Endothelial cell of umbilical vein (primary cell): ENCODE results near the gene AKT1. TPM values are rescaled to one million over a fixed set of nuclear protein-coding genes. Genes with fewer than 3 reads are reported as not detected.

Experiments used
- BruUV-seq: library from RNA; stranded (reverse); fragments of 400-500 nt; replicated peaks from 2 replicates; lab custom pipeline; 2021; lab: Mats Ljungman, UMichigan
- CTCF ChIA-PET: fragments of 300-600, 350-600 bp; sonication (Branson Sonifier 250); formaldehyde crosslinking; loops from one replicate; lab custom pipeline; 2021; ENCODE audit warnings: antibody characterized with exemption, inconsistent platforms; lab: Charles Lee
- POLR2A ChIA-PET: fragments of 300-600, 350-600 bp; sonication (Branson Sonifier 250); formaldehyde crosslinking; loops from one replicate; lab custom pipeline; 2021; ENCODE audit warnings: antibody characterized with exemption, inconsistent platforms; lab: Charles Lee
- DNase-seq: peaks from one replicate; pipeline ENCODE4 v3.0.0-alpha.2; 2011; ENCODE audit warnings: low read depth, low spot score
- FAIRE-seq: peaks from 2 replicates; lab custom pipeline; 2011; peaks lifted over from hg19 to GRCh38; lab: Jason Lieb, UNC
- H2AFZ ChIP-seq: 2 replicates; pipeline ENCODE4 v1.6.0; 2012; ENCODE audit warnings: low read depth, low read length, control low read depth, inconsistent platforms
- H3K27ac ChIP-seq: 2 replicates; pipeline ENCODE4 v1.5.1; 2011; ENCODE audit warnings: low read depth, mild to moderate bottlenecking, control low read depth, low read length, moderate library complexity; ENCODE audit not compliant: insufficient read depth
- H3K27me3 ChIP-seq, 2 experiments: 2 replicates each; pipeline versions ENCODE4 v1.6.0 to v1.6.1; 2011; ENCODE audit warnings: low read length in 2 of 2, mixed read lengths in 1 of 2; ENCODE audit not compliant: control insufficient read depth in 2 of 2, insufficient read depth in 2 of 2
- H3K36me3 ChIP-seq, 2 experiments: 2 replicates in 1 of 2; 3 replicates in 1 of 2; pipeline ENCODE4 v1.5.1; 2011; ENCODE audit warnings: low read length in 2 of 2, mild to moderate bottlenecking in 1 of 2, moderate library complexity in 1 of 2; ENCODE audit not compliant: control insufficient read depth in 2 of 2, insufficient read depth in 2 of 2; ENCODE audit errors: extremely low read depth in 1 of 2
- H3K4me1 ChIP-seq: 3 replicates; pipeline ENCODE4 v1.5.1; 2011; ENCODE audit warnings: mild to moderate bottlenecking, low read length; ENCODE audit not compliant: control insufficient read depth, insufficient read depth; ENCODE audit errors: extremely low read depth
- H3K4me2 ChIP-seq: 2 replicates; pipeline ENCODE4 v1.6.1; 2011; ENCODE audit warnings: low read length, control low read depth, mixed read lengths; ENCODE audit not compliant: insufficient read depth
- H3K4me3 ChIP-seq, 3 experiments: fragments of 200-600 bp in 1 of 3; sonication (generic), shearing (Covaris generic) in 1 of 3; replicated peaks in 1 of 3; 2 replicates each; pipeline ENCODE4 v1.5.1; 2011 to 2016; ENCODE audit warnings: control low read depth in 3 of 3, low read length in 3 of 3, mild to moderate bottlenecking in 2 of 3, inconsistent platforms in 1 of 3, low read depth in 1 of 3, moderate library complexity in 1 of 3; ENCODE audit not compliant: insufficient read depth in 1 of 3
- H3K79me2 ChIP-seq: 2 replicates; pipeline ENCODE4 v1.6.0; 2012; ENCODE audit warnings: low read length, inconsistent platforms; ENCODE audit not compliant: control insufficient read depth, insufficient read depth
- H3K9ac ChIP-seq: replicated peaks from 2 replicates; pipeline ENCODE3; 2011; ENCODE audit warnings: low read length, control low read depth; ENCODE audit not compliant: insufficient read depth; ENCODE audit errors: extremely low read depth
- H3K9me1 ChIP-seq: replicated peaks from 3 replicates; pipeline ENCODE4 v1.6.0; 2011; ENCODE audit warnings: mild to moderate bottlenecking, low read length; ENCODE audit not compliant: control insufficient read depth, insufficient read depth; ENCODE audit errors: extremely low read depth
- H3K9me3 ChIP-seq: replicated peaks from 2 replicates; pipeline ENCODE4 v1.5.1; 2012; ENCODE audit warnings: low read length, inconsistent platforms; ENCODE audit not compliant: control insufficient read depth, insufficient read depth
- H4K20me1 ChIP-seq: replicated peaks from 2 replicates; pipeline ENCODE3; 2011; ENCODE audit warnings: mild to moderate bottlenecking, low read length; ENCODE audit not compliant: control insufficient read depth, insufficient read depth; ENCODE audit errors: extremely low read depth
- CTCF ChIP-seq, 2 donors: IDR thresholded peaks; 1 replicate in 1 of 2; 2 replicates in 1 of 2; pipeline ENCODE4 v1.5.1; 2011; ENCODE audit warnings: low read length in 2 of 2, mild to moderate bottlenecking in 2 of 2, moderate library complexity in 2 of 2, control low read depth in 1 of 2, inconsistent platforms in 1 of 2, low read depth in 1 of 2; ENCODE audit not compliant: insufficient read depth in 1 of 2; ENCODE audit errors: extremely low read depth in 1 of 2
- GATA2 ChIP-seq: IDR thresholded peaks from 2 replicates; pipeline ENCODE4 v1.7.0; 2011; ENCODE audit warnings: low read depth, mild to moderate bottlenecking, moderate library complexity, mixed read lengths, low read length; ENCODE audit not compliant: insufficient read length, insufficient read depth
- POLR2A ChIP-seq: IDR thresholded peaks from 2 replicates; pipeline ENCODE4 v1.6.1; 2012; ENCODE audit warnings: low read depth, mild to moderate bottlenecking, control low read depth, low read length
- POLR2AphosphoS5 ChIP-seq: IDR thresholded peaks from 2 replicates; pipeline ENCODE4 v1.6.1; 2012; ENCODE audit warnings: low read depth, mild to moderate bottlenecking, control low read depth, low read length, moderate library complexity; ENCODE audit not compliant: insufficient read depth
- dilution Hi-C: fragments of 300-500 bp; cut with MboI; formaldehyde crosslinking; loops from one replicate; pipeline ENCODE4 v1.15.0; 2019; ENCODE audit warnings: low sequenced_read_pairs; ENCODE audit not compliant: extremely low pct_ligation_motif_present
- intact Hi-C: fragments of 100-400 bp; cut with micrococcal nuclease; formaldehyde crosslinking; loops from one replicate; pipeline ENCODE4 v1.10.0; 2022
- polyA plus RNA-seq, 4 experiments: library from polyadenylated mRNA; depleted of rRNA in 3 of 4; stranded (reverse) in 3 of 4; unstranded in 1 of 4; fragments of >200 nt; gene quantifications; 2 replicates each; pipeline versions ENCODE4 v1.2.1 to v1.2.3, GENCODE V29; 2011 to 2012; ENCODE audit warnings: missing spikeins in 1 of 4
- total RNA-seq: library from RNA; stranded (reverse); gene quantifications from 2 replicates; pipeline ENCODE4 v1.2.3, GENCODE V29; 2021

The AKT1 gene
- total and polyA plus RNA-seq, 2 donors (not counting 3 experiments of a cell fraction or from before 2014, with no cell fraction given): 177 to 191 TPM

- H2AFZ ChIP-seq: peak within 1 kb of the TSS; percentile 50
These were observed 71.7 kb downstream of the AKT1 start, which contains the start of gene ADSS1 for GRCh38 chr14:104723651-104724406. Gene ADSS1, plus strand, starts transcription at chr14:104724229. Its CDS starts 42 bp downstream, at chr14:104724271.

More at GRCh38 chr14:104723651-104724406, 71.7 kb downstream of the AKT1 start, which contains the start of gene ADSS1:
- ChIA-PET CTCF (interaction anchor here (0.7 to 3.2 kb wide), 4 partner anchors 8 to 29 kb away, joined by 3 to 17 read pairs (median 3); partner anchors contain the start of gene SIVA1), POLR2A (no interaction called here)
- Histone ChIP-seq H3K79me2 (no peaks in the 10 kb centered on the region), H3K4me2 (peak within 1 kb of the TSS; percentile 37), H3K36me3 (peaks cover 0 to 6% of the 10 kb centered on the region in 2 experiments), H3K4me1 (peaks cover 5% of the 10 kb centered on the region), H3K9me3 (no peaks in the 10 kb centered on the region), H3K27me3 (no peaks in the 10 kb centered on the region), H4K20me1 (no peaks in the 10 kb centered on the region), H3K9ac (no peak within 1 kb of the TSS), H3K9me1 (no peaks in the 10 kb centered on the region), H3K27ac (no peak within 1 kb of the TSS), H3K4me3 (peak within 1 kb of the TSS; percentile 7 to 52 (median 35))
- TF ChIP-seq CTCF (IDR thresholded peaks at IDR 0.05; ENCODE audit: extremely low read depth in 1 of 2, insufficient read depth in 1 of 2, low read depth in 1 of 2, low read length in 2 of 2): peak; percentile 93 to 97
- TF ChIP-seq POLR2AphosphoS5: peak; percentile 72
- no peak for TF ChIP-seq GATA2
- TF ChIP-seq POLR2A: peak; percentile 67
- BruUV-seq: no TSS peak
- FAIRE-seq (no peak), DNase-seq (peak; percentile 46)
- dilution Hi-C loops: no loop called here
- intact Hi-C loops: loop anchor here (2.0 kb wide), 1 partner anchor 29 kb away; the partner anchor contains the start of gene SIVA1
